ENCODE measurements around the gene PI4KB. TPM values are rescaled to one million over a fixed set of nuclear protein-coding genes. Genes with fewer than 3 reads are reported as not detected.
"Not testable (repeated sequence)": the region's sequence is repeated elsewhere in the genome, so short reads cannot be mapped to it uniquely, and the experiment has no call there.

PI4KB gene
- polyA plus RNA-seq (ENCODE audit: insufficient read length in 12 of 12) = 10 to 100 TPM in 11 of 12 donors, not detected in 1; 40.5 to 65.1 (median 50.5) TPM
- long read RNA-seq, donor 1, partial matches to known transcripts = 17 of 17 reads
- long read RNA-seq, donor 1, other reads (novel, unspliced or antisense) = 0 of 17 reads
- long read RNA-seq, donor 2, partial matches to known transcripts = 0 of 5 reads
- long read RNA-seq, donor 2, other reads (novel, unspliced or antisense) = 0 of 5 reads
- long read RNA-seq, donor 3 = 0 reads
- long read RNA-seq, donor 4, partial matches to known transcripts = 0 of 3 reads
- long read RNA-seq, donor 4, other reads (novel, unspliced or antisense) = 0 of 3 reads
- long read RNA-seq, donor 5, transcript PI4KB-203 (11 exons, 3,934 nt) = major isoform, 8 of 25 reads
- long read RNA-seq, donor 5, partial matches to known transcripts = 14 of 25 reads
- long read RNA-seq, donor 5, other reads (novel, unspliced or antisense) = 0 of 25 reads
- long read RNA-seq, donor 6, partial matches to known transcripts = 0 of 1 reads
- long read RNA-seq, donor 6, other reads (novel, unspliced or antisense) = 0 of 1 reads
- long read RNA-seq, donor 7, partial matches to known transcripts = 0 of 2 reads
- long read RNA-seq, donor 7, other reads (novel, unspliced or antisense) = 0 of 2 reads
- long read RNA-seq, donor 8, transcript PI4KB-203 (11 exons, 3,934 nt) = major isoform, 6 of 33 reads
- long read RNA-seq, donor 8, partial matches to known transcripts = 22 of 33 reads
- long read RNA-seq, donor 8, other reads (novel, unspliced or antisense) = 0 of 33 reads
- long read RNA-seq, donor 9, partial matches to known transcripts = 8 of 11 reads
- long read RNA-seq, donor 9, other reads (novel, unspliced or antisense) = 0 of 11 reads
- long read RNA-seq, donor 10, partial matches to known transcripts = 11 of 17 reads
- long read RNA-seq, donor 10, other reads (novel, unspliced or antisense) = 0 of 17 reads
- long read RNA-seq, donor 11, partial matches to known transcripts = 7 of 9 reads
- long read RNA-seq, donor 11, other reads (novel, unspliced or antisense) = 0 of 9 reads

- peak; percentile 98 for DNase-seq
Measured at GRCh38 chr1:151327223-151327902, at the start of gene PI4KB. PI4KB (minus strand) TSS chr1:151327416; CDS start chr1:151316481, 10,935 bp downstream.

GRCh38 chr1:151373196-151373595 lies 46.0 kb upstream of the PI4KB start:
- DNase-seq = no peak

GRCh38 chr1:151372058-151372934 lies 45.1 kb upstream of the PI4KB start, which contains the start of gene SELENBP1:
SELENBP1 (minus strand) TSS chr1:151372705; CDS start chr1:151372641, 64 bp downstream.
- DNase-seq = peak; percentile 71

GRCh38 chr1:151371370-151372057 lies 44.3 kb upstream of the PI4KB start:
- peak; percentile 48 for DNase-seq

GRCh38 chr1:151370211-151370911 lies 43.1 kb upstream of the PI4KB start:
- peak; percentile 27 for DNase-seq

- DNase-seq = no peak
Measured at GRCh38 chr1:151369621-151370048, 42.4 kb upstream of the PI4KB start.

- no peak for DNase-seq
Measured at GRCh38 chr1:151369302-151369610, 42.0 kb upstream of the PI4KB start.

GRCh38 chr1:151368393-151369301 lies 41.4 kb upstream of the PI4KB start:
- DNase-seq = no peak

GRCh38 chr1:151367658-151368392 lies 40.6 kb upstream of the PI4KB start:
- DNase-seq = no peak

GRCh38 chr1:151364996-151365395 lies 37.8 kb upstream of the PI4KB start:
- DNase-seq = no peak

- DNase-seq = no peak
Measured at GRCh38 chr1:151362308-151363155, 35.3 kb upstream of the PI4KB start.

- no peak for DNase-seq
Measured at GRCh38 chr1:151361883-151362282, 34.7 kb upstream of the PI4KB start.

- no peak for DNase-seq
Measured at GRCh38 chr1:151356696-151357095, 29.5 kb upstream of the PI4KB start.

GRCh38 chr1:151352021-151352718 lies 25.0 kb upstream of the PI4KB start:
- DNase-seq = no peak

- DNase-seq = not testable (repeated sequence)
Measured at GRCh38 chr1:151350323-151350722, 23.1 kb upstream of the PI4KB start.
